Lower leg skin (tissue), 3 donors: ENCODE data around the gene RGP1.

Experiments used
- CTCF ChIP-seq, 3 donors: fragments of 450-650 bp; IDR thresholded peaks; one replicate each; pipeline ENCODE4 v1.5.1; 2016; ENCODE audit warnings: antibody characterized with exemption in 3 of 3, mild to moderate bottlenecking in 3 of 3, moderate library complexity in 2 of 3
- POLR2A ChIP-seq, 2 donors: fragments of 450-650 bp; IDR thresholded peaks; one replicate each; pipeline ENCODE4 v1.6.1; 2016 to 2017; ENCODE audit warnings: antibody characterized with exemption in 2 of 2, mild to moderate bottlenecking in 1 of 2, moderate library complexity in 1 of 2

- TF ChIP-seq POLR2A (IDR thresholded peaks at IDR 0.05) (no peak), CTCF (IDR thresholded peaks at IDR 0.05) (no peak)
Measured at GRCh38 chr9:35741740-35742139, 7.3 kb upstream of the RGP1 start.
